Endothelial cell of umbilical vein (primary cell): ENCODE measurements around the gene FATE1. TPM values are rescaled to one million over a fixed set of nuclear protein-coding genes. Genes with fewer than 3 reads are reported as not detected.

ENCODE experiments used
- BruUV-seq: library from RNA; stranded (reverse); fragments of 400-500 nt; replicated peaks from 2 replicates; lab custom pipeline; 2021; lab: Mats Ljungman, UMichigan
- CTCF ChIA-PET: fragments of 300-600, 350-600 bp; sonication (Branson Sonifier 250); formaldehyde crosslinking; loops from one replicate; lab custom pipeline; 2021; ENCODE audit warnings: antibody characterized with exemption, inconsistent platforms; lab: Charles Lee
- POLR2A ChIA-PET: fragments of 300-600, 350-600 bp; sonication (Branson Sonifier 250); formaldehyde crosslinking; loops from one replicate; lab custom pipeline; 2021; ENCODE audit warnings: antibody characterized with exemption, inconsistent platforms; lab: Charles Lee
- DNase-seq: peaks from one replicate; pipeline ENCODE4 v3.0.0-alpha.2; 2011; ENCODE audit warnings: low read depth, low spot score
- FAIRE-seq: peaks from 2 replicates; lab custom pipeline; 2011; peaks lifted over from hg19 to GRCh38; lab: Jason Lieb, UNC
- H2AFZ ChIP-seq: 2 replicates; pipeline ENCODE4 v1.6.0; 2012; ENCODE audit warnings: low read depth, low read length, control low read depth, inconsistent platforms
- H3K27ac ChIP-seq: 2 replicates; pipeline ENCODE4 v1.5.1; 2011; ENCODE audit warnings: low read depth, mild to moderate bottlenecking, control low read depth, low read length, moderate library complexity; ENCODE audit not compliant: insufficient read depth
- H3K27me3 ChIP-seq, 2 experiments: 2 replicates each; pipeline versions ENCODE4 v1.6.0 to v1.6.1; 2011; ENCODE audit warnings: low read length in 2 of 2, mixed read lengths in 1 of 2; ENCODE audit not compliant: control insufficient read depth in 2 of 2, insufficient read depth in 2 of 2
- H3K36me3 ChIP-seq, 2 experiments: 2 replicates in 1 of 2; 3 replicates in 1 of 2; pipeline ENCODE4 v1.5.1; 2011; ENCODE audit warnings: low read length in 2 of 2, mild to moderate bottlenecking in 1 of 2, moderate library complexity in 1 of 2; ENCODE audit not compliant: control insufficient read depth in 2 of 2, insufficient read depth in 2 of 2; ENCODE audit errors: extremely low read depth in 1 of 2
- H3K4me1 ChIP-seq: 3 replicates; pipeline ENCODE4 v1.5.1; 2011; ENCODE audit warnings: mild to moderate bottlenecking, low read length; ENCODE audit not compliant: control insufficient read depth, insufficient read depth; ENCODE audit errors: extremely low read depth
- H3K4me2 ChIP-seq: 2 replicates; pipeline ENCODE4 v1.6.1; 2011; ENCODE audit warnings: low read length, control low read depth, mixed read lengths; ENCODE audit not compliant: insufficient read depth
- H3K4me3 ChIP-seq, 3 experiments: fragments of 200-600 bp in 1 of 3; sonication (generic), shearing (Covaris generic) in 1 of 3; replicated peaks in 1 of 3; 2 replicates each; pipeline ENCODE4 v1.5.1; 2011 to 2016; ENCODE audit warnings: control low read depth in 3 of 3, low read length in 3 of 3, mild to moderate bottlenecking in 2 of 3, inconsistent platforms in 1 of 3, low read depth in 1 of 3, moderate library complexity in 1 of 3; ENCODE audit not compliant: insufficient read depth in 1 of 3
- H3K79me2 ChIP-seq: 2 replicates; pipeline ENCODE4 v1.6.0; 2012; ENCODE audit warnings: low read length, inconsistent platforms; ENCODE audit not compliant: control insufficient read depth, insufficient read depth
- H3K9ac ChIP-seq: replicated peaks from 2 replicates; pipeline ENCODE3; 2011; ENCODE audit warnings: low read length, control low read depth; ENCODE audit not compliant: insufficient read depth; ENCODE audit errors: extremely low read depth
- H3K9me1 ChIP-seq: replicated peaks from 3 replicates; pipeline ENCODE4 v1.6.0; 2011; ENCODE audit warnings: mild to moderate bottlenecking, low read length; ENCODE audit not compliant: control insufficient read depth, insufficient read depth; ENCODE audit errors: extremely low read depth
- H3K9me3 ChIP-seq: replicated peaks from 2 replicates; pipeline ENCODE4 v1.5.1; 2012; ENCODE audit warnings: low read length, inconsistent platforms; ENCODE audit not compliant: control insufficient read depth, insufficient read depth
- H4K20me1 ChIP-seq: replicated peaks from 2 replicates; pipeline ENCODE3; 2011; ENCODE audit warnings: mild to moderate bottlenecking, low read length; ENCODE audit not compliant: control insufficient read depth, insufficient read depth; ENCODE audit errors: extremely low read depth
- CTCF ChIP-seq, 2 donors: IDR thresholded peaks; 1 replicate in 1 of 2; 2 replicates in 1 of 2; pipeline ENCODE4 v1.5.1; 2011; ENCODE audit warnings: low read length in 2 of 2, mild to moderate bottlenecking in 2 of 2, moderate library complexity in 2 of 2, control low read depth in 1 of 2, inconsistent platforms in 1 of 2, low read depth in 1 of 2; ENCODE audit not compliant: insufficient read depth in 1 of 2; ENCODE audit errors: extremely low read depth in 1 of 2
- EZH2 ChIP-seq: IDR thresholded peaks from 2 replicates; pipeline ENCODE4 v1.6.1; 2012; ENCODE audit warnings: borderline replicate concordance, low read depth, mild to moderate bottlenecking, moderate library complexity, low read length, inconsistent platforms; ENCODE audit not compliant: severe bottlenecking
- FOS ChIP-seq: IDR thresholded peaks from 2 replicates; pipeline ENCODE4 v1.6.1; 2011; ENCODE audit warnings: mild to moderate bottlenecking, low read length, moderate library complexity, borderline replicate concordance; ENCODE audit not compliant: insufficient read depth
- GATA2 ChIP-seq: IDR thresholded peaks from 2 replicates; pipeline ENCODE4 v1.7.0; 2011; ENCODE audit warnings: low read depth, mild to moderate bottlenecking, moderate library complexity, mixed read lengths, low read length; ENCODE audit not compliant: insufficient read length, insufficient read depth
- JUN ChIP-seq: IDR thresholded peaks from 2 replicates; pipeline ENCODE4 v1.6.1; 2011; ENCODE audit warnings: borderline replicate concordance, low read depth; ENCODE audit not compliant: insufficient read length, insufficient read depth
- MAX ChIP-seq: IDR thresholded peaks from 2 replicates; pipeline ENCODE4 v1.6.1; 2011; ENCODE audit not compliant: insufficient read depth, insufficient read length
- MYC ChIP-seq: IDR thresholded peaks from one replicate; pipeline ENCODE4 v1.6.1; 2011; ENCODE audit warnings: mild to moderate bottlenecking, low read depth, low read length
- POLR2A ChIP-seq: IDR thresholded peaks from 2 replicates; pipeline ENCODE4 v1.6.1; 2012; ENCODE audit warnings: low read depth, mild to moderate bottlenecking, control low read depth, low read length
- POLR2AphosphoS5 ChIP-seq: IDR thresholded peaks from 2 replicates; pipeline ENCODE4 v1.6.1; 2012; ENCODE audit warnings: low read depth, mild to moderate bottlenecking, control low read depth, low read length, moderate library complexity; ENCODE audit not compliant: insufficient read depth
- dilution Hi-C: fragments of 300-500 bp; cut with MboI; formaldehyde crosslinking; loops from one replicate; pipeline ENCODE4 v1.15.0; 2019; ENCODE audit warnings: low sequenced_read_pairs; ENCODE audit not compliant: extremely low pct_ligation_motif_present
- intact Hi-C: fragments of 100-400 bp; cut with micrococcal nuclease; formaldehyde crosslinking; loops from one replicate; pipeline ENCODE4 v1.10.0; 2022
- polyA plus RNA-seq, 4 experiments: library from polyadenylated mRNA; depleted of rRNA in 3 of 4; stranded (reverse) in 3 of 4; unstranded in 1 of 4; fragments of >200 nt; gene quantifications; 2 replicates each; pipeline versions ENCODE4 v1.2.1 to v1.2.3, GENCODE V29; 2011 to 2012; ENCODE audit warnings: missing spikeins in 1 of 4
- total RNA-seq: library from RNA; stranded (reverse); gene quantifications from 2 replicates; pipeline ENCODE4 v1.2.3, GENCODE V29; 2021

The FATE1 gene
- total and polyA plus RNA-seq, 2 donors (not counting 3 experiments of a cell fraction or from before 2014, with no cell fraction given): not detected

GRCh38 chrX:151675121-151675746 is 40.6 kb upstream of the FATE1 start:
- Histone ChIP-seq H3K27me3 (no peaks in the 10 kb centered on the region), H3K9me1 (no peaks in the 10 kb centered on the region), H4K20me1 (no peaks in the 10 kb centered on the region), H2AFZ (no peak overlapping the region), H3K27ac (no peak overlapping the region), H3K4me1 (no peaks in the 10 kb centered on the region), H3K36me3 (no peaks in the 10 kb centered on the region), H3K79me2 (no peaks in the 10 kb centered on the region), H3K9ac (no peak overlapping the region), H3K4me3 (no peak overlapping the region), H3K9me3 (no peaks in the 10 kb centered on the region), H3K4me2 (no peak overlapping the region)
- no peak for FAIRE-seq
- intact Hi-C loops (no loop called here), dilution Hi-C loops (no loop called here)
- POLR2A ChIA-PET: no interaction called here
- no TSS peak for BruUV-seq
- TF ChIP-seq GATA2: no peak
- no peak for TF ChIP-seq MAX
- no peak for TF ChIP-seq POLR2A
- no peak for TF ChIP-seq JUN
- TF ChIP-seq MYC: no peak
- TF ChIP-seq POLR2AphosphoS5: no peak
- TF ChIP-seq EZH2: no peak
- TF ChIP-seq CTCF (IDR thresholded peaks at IDR 0.05; ENCODE audit: extremely low read depth in 1 of 2, insufficient read depth in 1 of 2, low read depth in 1 of 2, low read length in 2 of 2): no peak
- TF ChIP-seq FOS: no peak
- no peak for DNase-seq
- CTCF ChIA-PET: no interaction called here
